ENCODE results near the gene MYO1H. TPM values are rescaled to one million over a fixed set of nuclear protein-coding genes. Genes with fewer than 3 reads are reported as not detected.
A peak's percentile ranks its signal among the peaks of the same experiment; 100 is the strongest.

The MYO1H gene
- total and polyA plus RNA-seq, 2 experiments from 2014 or later: not detected

DNA sequence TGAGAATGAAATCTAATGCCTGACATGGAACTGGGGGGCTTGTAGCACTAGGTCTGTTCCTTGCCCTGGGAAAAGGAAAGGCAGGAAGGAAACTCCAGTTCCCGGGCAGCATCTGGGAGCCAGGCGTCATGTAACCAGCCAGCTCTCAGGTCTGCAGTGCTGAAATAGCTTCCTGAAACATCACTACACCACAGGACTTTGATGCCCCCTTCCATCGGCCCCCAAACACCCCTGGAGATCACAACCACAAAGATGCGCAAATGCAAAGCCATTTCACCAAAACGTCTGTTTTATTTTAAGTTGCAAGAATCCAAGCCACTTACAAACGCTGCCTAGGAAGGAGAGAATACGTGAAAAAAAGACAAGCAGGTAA lies 88.5 kb downstream of the MYO1H start:
- peaks cover 28% of the 10 kb centered on the region for H3K4me1 ChIP-seq (ENCODE audit: insufficient read depth)
- no peak overlapping the region; the same call in 1 of the 2 replicates for H3K4me3 ChIP-seq
- H4K20me1 ChIP-seq (replicated peaks; ENCODE audit: insufficient read depth): no peaks in the 10 kb centered on the region
- no peaks in the 10 kb centered on the region for H3K79me2 ChIP-seq (replicated peaks; ENCODE audit: insufficient read depth)
- peaks cover 53% of the 10 kb centered on the region for H3K4me1 Mint-ChIP-seq
- H3K27me3 Mint-ChIP-seq (ENCODE audit: insufficient read depth, low read depth, poor library complexity): peaks cover 8% of the 10 kb centered on the region
- H3K36me3 Mint-ChIP-seq (ENCODE audit: low read depth): no peaks in the 10 kb centered on the region
- TF ChIP-seq CREB1 (CRISPR knock-in tag; IDR thresholded peaks at IDR 0.05; ENCODE audit: low read depth): no peak
- no peak for DNase-seq (ENCODE audit: low spot score)
- no peaks in the 10 kb centered on the region for H3K36me3 ChIP-seq (ENCODE audit: insufficient read depth)
- H3K27ac Mint-ChIP-seq: peak overlapping the region; percentile 66
- H3K9me2 ChIP-seq (ENCODE audit: insufficient read depth): no peaks in the 10 kb centered on the region
- peak overlapping the region; percentile 66 for H3K4me2 ChIP-seq
- peak; percentile 12 for ATAC-seq
- no peaks in the 10 kb centered on the region for H3K27me3 ChIP-seq (ENCODE audit: insufficient read depth)
- H3K9me3 Mint-ChIP-seq: no peaks in the 10 kb centered on the region
- H3K27ac ChIP-seq (ENCODE audit: low read depth): peak overlapping the region; percentile 63; the same call in 1 of the 2 replicates
- peak overlapping the region; percentile 36; the same call in 2 of the 3 replicates for H3K4me3 Mint-ChIP-seq
- peak overlapping the region; percentile 5; the same call in 1 of the 2 replicates for H2AFZ ChIP-seq
- peaks cover 4% of the 10 kb centered on the region; the same call in 1 of the 2 replicates for H3F3A ChIP-seq (replicated peaks; ENCODE audit: low read depth)

DNA sequence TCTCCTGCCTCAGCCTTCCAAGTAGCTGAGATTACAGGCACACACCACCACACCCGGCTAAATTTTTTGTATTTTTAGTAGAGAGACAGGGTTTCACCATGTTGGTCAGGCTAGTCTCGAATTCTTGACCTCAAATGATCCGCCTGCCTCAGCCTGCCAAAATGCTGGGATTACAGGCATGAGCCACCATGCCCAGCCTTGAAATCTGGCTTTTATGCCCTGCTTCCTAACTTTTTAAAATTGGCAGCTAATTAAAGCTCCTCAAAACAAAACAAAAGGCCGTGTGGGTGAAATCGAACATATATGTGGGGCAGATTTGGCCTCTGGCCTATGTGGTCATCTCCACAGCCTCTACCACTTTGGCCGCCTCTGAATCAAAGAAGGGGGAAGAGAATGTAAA lies 91.5 kb downstream of the MYO1H start:
- H3K36me3 Mint-ChIP-seq (ENCODE audit: low read depth): no peaks in the 10 kb centered on the region
- no peak overlapping the region for H2AFZ ChIP-seq
- no peaks in the 10 kb centered on the region for H3K9me3 Mint-ChIP-seq
- no peak overlapping the region for H3K27ac Mint-ChIP-seq
- peaks cover 2% of the 10 kb centered on the region for H3K27me3 Mint-ChIP-seq (ENCODE audit: insufficient read depth, low read depth, poor library complexity)
- H3K4me3 Mint-ChIP-seq: no peak overlapping the region
- H3F3A ChIP-seq (replicated peaks; ENCODE audit: low read depth): peaks cover 4% of the 10 kb centered on the region; the same call in 1 of the 2 replicates
- DNase-seq (ENCODE audit: low spot score) (no peak), ATAC-seq (no peak)
- no peaks in the 10 kb centered on the region for H3K79me2 ChIP-seq (replicated peaks; ENCODE audit: insufficient read depth)
- peaks cover 28% of the 10 kb centered on the region for H3K4me1 ChIP-seq (ENCODE audit: insufficient read depth)
- H3K27ac ChIP-seq (ENCODE audit: low read depth): no peak overlapping the region
- peaks cover 40% of the 10 kb centered on the region for H3K4me1 Mint-ChIP-seq
- no peak overlapping the region for H3K4me3 ChIP-seq
- H4K20me1 ChIP-seq (replicated peaks; ENCODE audit: insufficient read depth): no peaks in the 10 kb centered on the region
- no peak overlapping the region for H3K4me2 ChIP-seq
- no peaks in the 10 kb centered on the region for H3K27me3 ChIP-seq (ENCODE audit: insufficient read depth)
- no peaks in the 10 kb centered on the region for H3K36me3 ChIP-seq (ENCODE audit: insufficient read depth)
- no peaks in the 10 kb centered on the region for H3K9me2 ChIP-seq (ENCODE audit: insufficient read depth)
- TF ChIP-seq POLR2AphosphoS5 (IDR thresholded peaks at IDR 0.05; ENCODE audit: low read depth) (no peak), ETS1 (IDR thresholded peaks at IDR 0.05) (no peak), CTCF (conservative IDR thresholded peaks at IDR 0.05; ENCODE audit: low read depth in 2 of 2) (no peak), CREB1 (CRISPR knock-in tag; IDR thresholded peaks at IDR 0.05; ENCODE audit: low read depth) (no peak), REST (IDR thresholded peaks at IDR 0.05; ENCODE audit: unreplicated experiment) (no peak), JUNB (IDR thresholded peaks at IDR 0.05; ENCODE audit: unreplicated experiment) (no peak), EZH2phosphoT487 (IDR thresholded peaks at IDR 0.05; ENCODE audit: unreplicated experiment) (no peak), STAT1 (IDR thresholded peaks at IDR 0.05; ENCODE audit: unreplicated experiment) (no peak)
- TF ChIP-seq, protein P1, sequence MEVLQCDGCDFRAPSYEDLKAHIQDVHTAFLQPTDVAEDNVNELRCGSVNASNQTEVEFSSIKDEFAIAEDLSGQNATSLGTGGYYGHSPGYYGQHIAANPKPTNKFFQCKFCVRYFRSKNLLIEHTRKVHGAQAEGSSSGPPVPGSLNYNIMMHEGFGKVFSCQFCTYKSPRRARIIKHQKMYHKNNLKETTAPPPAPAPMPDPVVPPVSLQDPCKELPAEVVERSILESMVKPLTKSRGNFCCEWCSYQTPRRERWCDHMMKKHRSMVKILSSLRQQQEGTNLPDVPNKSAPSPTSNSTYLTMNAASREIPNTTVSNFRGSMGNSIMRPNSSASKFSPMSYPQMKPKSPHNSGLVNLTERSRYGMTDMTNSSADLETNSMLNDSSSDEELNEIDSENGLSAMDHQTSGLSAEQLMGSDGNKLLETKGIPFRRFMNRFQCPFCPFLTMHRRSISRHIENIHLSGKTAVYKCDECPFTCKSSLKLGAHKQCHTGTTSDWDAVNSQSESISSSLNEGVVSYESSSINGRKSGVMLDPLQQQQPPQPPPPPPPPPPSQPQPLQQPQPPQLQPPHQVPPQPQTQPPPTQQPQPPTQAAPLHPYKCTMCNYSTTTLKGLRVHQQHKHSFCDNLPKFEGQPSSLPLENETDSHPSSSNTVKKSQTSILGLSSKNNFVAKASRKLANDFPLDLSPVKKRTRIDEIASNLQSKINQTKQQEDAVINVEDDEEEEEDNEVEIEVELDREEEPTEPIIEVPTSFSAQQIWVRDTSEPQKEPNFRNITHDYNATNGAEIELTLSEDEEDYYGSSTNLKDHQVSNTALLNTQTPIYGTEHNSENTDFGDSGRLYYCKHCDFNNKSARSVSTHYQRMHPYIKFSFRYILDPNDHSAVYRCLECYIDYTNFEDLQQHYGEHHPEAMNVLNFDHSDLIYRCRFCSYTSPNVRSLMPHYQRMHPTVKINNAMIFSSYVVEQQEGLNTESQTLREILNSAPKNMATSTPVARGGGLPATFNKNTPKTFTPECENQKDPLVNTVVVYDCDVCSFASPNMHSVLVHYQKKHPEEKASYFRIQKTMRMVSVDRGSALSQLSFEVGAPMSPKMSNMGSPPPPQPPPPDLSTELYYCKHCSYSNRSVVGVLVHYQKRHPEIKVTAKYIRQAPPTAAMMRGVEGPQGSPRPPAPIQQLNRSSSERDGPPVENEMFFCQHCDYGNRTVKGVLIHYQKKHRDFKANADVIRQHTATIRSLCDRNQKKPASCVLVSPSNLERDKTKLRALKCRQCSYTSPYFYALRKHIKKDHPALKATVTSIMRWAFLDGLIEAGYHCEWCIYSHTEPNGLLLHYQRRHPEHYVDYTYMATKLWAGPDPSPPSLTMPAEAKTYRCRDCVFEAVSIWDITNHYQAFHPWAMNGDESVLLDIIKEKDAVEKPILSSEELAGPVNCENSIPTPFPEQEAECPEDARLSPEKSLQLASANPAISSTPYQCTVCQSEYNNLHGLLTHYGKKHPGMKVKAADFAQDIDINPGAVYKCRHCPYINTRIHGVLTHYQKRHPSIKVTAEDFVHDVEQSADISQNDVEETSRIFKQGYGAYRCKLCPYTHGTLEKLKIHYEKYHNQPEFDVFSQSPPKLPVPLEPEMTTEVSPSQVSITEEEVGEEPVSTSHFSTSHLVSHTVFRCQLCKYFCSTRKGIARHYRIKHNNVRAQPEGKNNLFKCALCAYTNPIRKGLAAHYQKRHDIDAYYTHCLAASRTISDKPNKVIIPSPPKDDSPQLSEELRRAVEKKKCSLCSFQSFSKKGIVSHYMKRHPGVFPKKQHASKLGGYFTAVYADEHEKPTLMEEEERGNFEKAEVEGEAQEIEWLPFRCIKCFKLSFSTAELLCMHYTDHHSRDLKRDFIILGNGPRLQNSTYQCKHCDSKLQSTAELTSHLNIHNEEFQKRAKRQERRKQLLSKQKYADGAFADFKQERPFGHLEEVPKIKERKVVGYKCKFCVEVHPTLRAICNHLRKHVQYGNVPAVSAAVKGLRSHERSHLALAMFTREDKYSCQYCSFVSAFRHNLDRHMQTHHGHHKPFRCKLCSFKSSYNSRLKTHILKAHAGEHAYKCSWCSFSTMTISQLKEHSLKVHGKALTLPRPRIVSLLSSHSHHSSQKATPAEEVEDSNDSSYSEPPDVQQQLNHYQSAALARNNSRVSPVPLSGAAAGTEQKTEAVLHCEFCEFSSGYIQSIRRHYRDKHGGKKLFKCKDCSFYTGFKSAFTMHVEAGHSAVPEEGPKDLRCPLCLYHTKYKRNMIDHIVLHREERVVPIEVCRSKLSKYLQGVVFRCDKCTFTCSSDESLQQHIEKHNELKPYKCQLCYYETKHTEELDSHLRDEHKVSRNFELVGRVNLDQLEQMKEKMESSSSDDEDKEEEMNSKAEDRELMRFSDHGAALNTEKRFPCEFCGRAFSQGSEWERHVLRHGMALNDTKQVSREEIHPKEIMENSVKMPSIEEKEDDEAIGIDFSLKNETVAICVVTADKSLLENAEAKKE (CRISPR knock-in tag; IDR thresholded peaks at IDR 0.05): no peak

Measured in GM23338 (cell line).